Breast epithelium (tissue), 3 donors: ENCODE measurements around the gene PINLYP.

Source experiments
- POLR2AphosphoS5 ChIP-seq, 3 donors: sonication (generic); formaldehyde crosslinking; IDR thresholded peaks; one replicate each; pipeline ENCODE4 v1.6.1; 2017; ENCODE audit warnings: antibody characterized with exemption in 3 of 3
- TF ChIP-seq, protein P1 (sequence below), 3 donors: fragments of 450-650 bp; IDR thresholded peaks; one replicate each; pipeline ENCODE4 v1.5.1; 2016 to 2017; ENCODE audit warnings: antibody characterized with exemption in 3 of 3, mild to moderate bottlenecking in 3 of 3, moderate library complexity in 3 of 3

DNA sequence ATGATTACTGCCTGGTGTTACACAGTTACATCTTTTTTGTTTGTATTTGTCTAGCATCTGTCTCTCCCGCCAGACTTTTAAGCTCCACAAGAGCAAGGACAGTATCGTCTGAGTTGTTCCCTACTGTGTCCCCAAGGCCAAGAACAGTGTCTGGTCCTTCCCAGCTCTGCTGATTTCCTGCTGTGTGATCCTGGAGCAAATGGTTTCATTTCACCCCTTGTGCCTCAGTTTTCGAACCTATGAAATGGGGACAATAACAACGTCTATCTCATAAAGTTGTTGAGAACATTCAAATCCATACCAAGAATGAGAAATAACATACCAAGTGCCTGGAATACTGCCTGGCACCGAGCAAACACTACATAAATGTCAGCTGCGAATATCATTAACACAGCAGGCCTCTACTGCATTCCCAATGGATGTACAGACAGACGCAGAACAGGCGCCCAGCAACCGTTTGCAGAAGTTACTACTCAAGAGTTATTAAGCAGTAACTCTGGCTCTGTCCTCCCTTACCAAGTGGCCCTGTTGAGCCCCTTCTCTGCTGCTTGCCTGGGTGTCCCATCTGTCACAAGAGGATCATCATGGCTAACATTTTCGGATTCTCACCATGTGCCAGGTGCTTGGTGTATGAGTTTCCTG lies 11.7 kb upstream of the PINLYP start:
- TF ChIP-seq, protein P1, sequence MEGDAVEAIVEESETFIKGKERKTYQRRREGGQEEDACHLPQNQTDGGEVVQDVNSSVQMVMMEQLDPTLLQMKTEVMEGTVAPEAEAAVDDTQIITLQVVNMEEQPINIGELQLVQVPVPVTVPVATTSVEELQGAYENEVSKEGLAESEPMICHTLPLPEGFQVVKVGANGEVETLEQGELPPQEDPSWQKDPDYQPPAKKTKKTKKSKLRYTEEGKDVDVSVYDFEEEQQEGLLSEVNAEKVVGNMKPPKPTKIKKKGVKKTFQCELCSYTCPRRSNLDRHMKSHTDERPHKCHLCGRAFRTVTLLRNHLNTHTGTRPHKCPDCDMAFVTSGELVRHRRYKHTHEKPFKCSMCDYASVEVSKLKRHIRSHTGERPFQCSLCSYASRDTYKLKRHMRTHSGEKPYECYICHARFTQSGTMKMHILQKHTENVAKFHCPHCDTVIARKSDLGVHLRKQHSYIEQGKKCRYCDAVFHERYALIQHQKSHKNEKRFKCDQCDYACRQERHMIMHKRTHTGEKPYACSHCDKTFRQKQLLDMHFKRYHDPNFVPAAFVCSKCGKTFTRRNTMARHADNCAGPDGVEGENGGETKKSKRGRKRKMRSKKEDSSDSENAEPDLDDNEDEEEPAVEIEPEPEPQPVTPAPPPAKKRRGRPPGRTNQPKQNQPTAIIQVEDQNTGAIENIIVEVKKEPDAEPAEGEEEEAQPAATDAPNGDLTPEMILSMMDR (IDR thresholded peaks at IDR 0.05) = no peak
- no peak for TF ChIP-seq POLR2AphosphoS5 (IDR thresholded peaks at IDR 0.05)
